GM23338 (cell line): ENCODE results near the gene COBLL1. TPM values are rescaled to one million over a fixed set of nuclear protein-coding genes. Genes with fewer than 3 reads are reported as not detected.

Experiments
- ATAC-seq: fragments of 200-7000 bp; cut with Tn5 transposase; 3 replicates; pipeline ENCODE4 v1.9.1; 2020
- DNase-seq: peaks from one replicate; pipeline ENCODE4 v3.0.0-alpha.2; 2015; ENCODE audit warnings: low spot score
- H2AFZ ChIP-seq: fragments of 200-600 bp; sonication (generic); 2 replicates; pipeline ENCODE4 v1.8.0; 2016; ENCODE audit warnings: antibody characterized with exemption, mild to moderate bottlenecking, moderate library complexity
- H3F3A ChIP-seq: fragments of 200-600 bp; sonication (generic); replicated peaks from 2 replicates; pipeline ENCODE4 v1.8.0; 2017; ENCODE audit warnings: antibody characterized with exemption, mixed run types, low read depth
- H3K27ac ChIP-seq: fragments of 200-600 bp; sonication (generic); 2 replicates; pipeline ENCODE4 v1.6.1; 2016; ENCODE audit warnings: low read depth
- H3K27me3 ChIP-seq: fragments of 200-600 bp; sonication (generic); 2 replicates; pipeline ENCODE4 v1.8.0; 2016; ENCODE audit warnings: mild to moderate bottlenecking, mixed run types, moderate library complexity; ENCODE audit not compliant: insufficient read depth
- H3K36me3 ChIP-seq: fragments of 200-600 bp; sonication (generic); 2 replicates; pipeline ENCODE4 v1.8.0; 2016; ENCODE audit warnings: mild to moderate bottlenecking; ENCODE audit not compliant: insufficient read depth
- H3K4me1 ChIP-seq: fragments of 200-600 bp; sonication (generic); 2 replicates; pipeline ENCODE4 v1.8.0; 2016; ENCODE audit warnings: mild to moderate bottlenecking, moderate library complexity; ENCODE audit not compliant: insufficient read depth
- H3K4me2 ChIP-seq: fragments of 200-600 bp; sonication (generic); 2 replicates; pipeline ENCODE4 v1.7.1; 2017; ENCODE audit warnings: mixed run types
- H3K4me3 ChIP-seq: fragments of 200-600 bp; sonication (generic); 2 replicates; pipeline ENCODE4 v1.6.1; 2016; ENCODE audit warnings: mixed run types
- H3K79me2 ChIP-seq: fragments of 200-600 bp; sonication (generic); replicated peaks from 2 replicates; pipeline ENCODE4 v1.8.0; 2017; ENCODE audit warnings: mild to moderate bottlenecking; ENCODE audit not compliant: insufficient read depth
- H3K9me2 ChIP-seq: fragments of 200-600 bp; sonication (generic); 2 replicates; pipeline ENCODE4 v1.8.0; 2017; ENCODE audit not compliant: insufficient read depth
- H4K20me1 ChIP-seq: fragments of 200-600 bp; sonication (generic); replicated peaks from 2 replicates; pipeline ENCODE4 v1.8.0; 2017; ENCODE audit warnings: mild to moderate bottlenecking; ENCODE audit not compliant: insufficient read depth
- H3K27ac Mint-ChIP-seq: 2 replicates; pipeline ENCODE4 v1.8.0; 2020; ENCODE audit warnings: inconsistent platforms, mild to moderate bottlenecking, moderate library complexity, mixed read lengths
- H3K27me3 Mint-ChIP-seq: 3 replicates; pipeline ENCODE4 v1.8.0; 2022; ENCODE audit warnings: low read depth, mild to moderate bottlenecking, moderate library complexity, mixed read lengths, inconsistent platforms; ENCODE audit not compliant: insufficient read depth, poor library complexity
- H3K36me3 Mint-ChIP-seq: 3 replicates; pipeline ENCODE4 v1.8.0; 2021; ENCODE audit warnings: low read depth, mild to moderate bottlenecking, inconsistent platforms, moderate library complexity, mixed read lengths
- H3K4me1 Mint-ChIP-seq: 3 replicates; pipeline ENCODE4 v1.8.0; 2020; ENCODE audit warnings: mild to moderate bottlenecking, inconsistent platforms, mixed read lengths
- H3K4me3 Mint-ChIP-seq: 3 replicates; pipeline ENCODE4 v1.8.0; 2021; ENCODE audit warnings: moderate library complexity, mild to moderate bottlenecking, inconsistent platforms, mixed read lengths
- H3K9me3 Mint-ChIP-seq: 3 replicates; pipeline ENCODE4 v1.8.0; 2020; ENCODE audit warnings: moderate library complexity, mild to moderate bottlenecking, inconsistent platforms, mixed read lengths
- CREB1 ChIP-seq: fragments of 250-450 bp; sonication (Bioruptor Pico); IDR thresholded peaks from 2 replicates; pipeline ENCODE4 v1.5.0; 2020; ENCODE audit warnings: low read depth, mild to moderate bottlenecking, moderate library complexity
- EZH2 ChIP-seq: fragments of 200-600 bp; sonication (generic); IDR thresholded peaks from one replicate; pipeline ENCODE4 v1.8.0; 2017; ENCODE audit warnings: antibody characterized with exemption, mild to moderate bottlenecking, low read depth; ENCODE audit not compliant: unreplicated experiment
- NANOG ChIP-seq: IDR thresholded peaks from 2 replicates; pipeline ENCODE4 v1.6.1; 2016; ENCODE audit warnings: antibody characterized with exemption, borderline replicate concordance
- ZNF114 ChIP-seq: fragments of 250-450 bp; sonication (Bioruptor Pico); IDR thresholded peaks from 2 replicates; pipeline ENCODE4 v1.5.0; 2020; ENCODE audit warnings: mild to moderate bottlenecking, moderate library complexity
- polyA plus RNA-seq: library from polyadenylated mRNA; unstranded; fragments of >200 nt; fragmentation: Nextera tagmentation; extraction: Ambion mirVana; gene quantifications from 2 replicates; pipeline ENCODE4 v1.2.1, GENCODE V29; 2016
- total RNA-seq: library from RNA; depleted of rRNA; stranded (reverse); fragments of >200 nt; shearing (Covaris generic); gene quantifications from 2 replicates; pipeline ENCODE4 v1.2.3, GENCODE V29; 2014
- TF ChIP-seq, protein P1 (sequence below): fragments of 250-450 bp; sonication (Bioruptor Pico); IDR thresholded peaks from 2 replicates; pipeline ENCODE4 v1.5.0; 2020; ENCODE audit warnings: mild to moderate bottlenecking, moderate library complexity
- TF ChIP-seq, protein P2 (sequence below), 2 experiments: fragments of 200-600 bp in 1 of 2; sonication (generic) in 1 of 2; conservative IDR thresholded peaks; 2 replicates each; pipeline versions ENCODE4 v1.5.1 to v1.6.1; 2016 to 2017; ENCODE audit warnings: antibody characterized with exemption in 2 of 2, low read depth in 2 of 2, mild to moderate bottlenecking in 2 of 2, moderate library complexity in 1 of 2
- TF ChIP-seq, protein P3 (sequence below): IDR thresholded peaks from 2 replicates; pipeline ENCODE4 v1.6.1; 2016; ENCODE audit warnings: antibody characterized with exemption
- TF ChIP-seq, protein P4 (sequence below): IDR thresholded peaks from one replicate; pipeline ENCODE4 v1.6.1; 2018; ENCODE audit warnings: antibody characterized with exemption; ENCODE audit not compliant: unreplicated experiment

The COBLL1 gene
- total and polyA plus RNA-seq, 2 experiments from 2014 or later, result 2.9 to 7.4 TPM

DNA sequence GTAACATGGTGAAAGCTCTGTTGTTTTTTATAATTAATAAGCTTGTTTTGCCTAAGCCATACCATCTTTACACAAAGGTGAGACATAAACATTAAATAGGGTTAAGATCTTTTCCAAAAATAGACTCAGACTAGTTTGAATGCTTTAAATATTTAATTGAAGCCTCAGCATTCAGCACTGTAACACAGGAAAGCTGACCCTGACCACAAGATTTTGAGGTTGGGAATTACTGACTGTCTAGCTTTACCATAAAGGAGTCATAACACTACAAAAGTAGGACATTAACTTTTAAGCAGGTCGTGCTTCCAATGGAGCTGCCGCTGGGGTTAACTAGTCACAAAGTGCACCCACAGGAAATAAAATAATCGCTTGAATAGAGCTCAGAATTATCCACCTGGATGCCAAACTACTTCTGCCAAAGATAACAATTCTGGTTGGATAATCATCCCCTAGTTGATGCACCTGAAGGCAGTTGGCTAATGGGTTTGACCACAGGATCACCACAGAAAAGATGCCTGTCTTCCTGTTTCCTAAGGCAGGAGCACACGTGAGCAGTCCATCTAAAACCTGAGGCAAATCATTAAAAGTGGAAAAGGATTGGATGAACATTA, 106.2 kb downstream of the COBLL1 start (continued):
- TF ChIP-seq, protein P1, sequence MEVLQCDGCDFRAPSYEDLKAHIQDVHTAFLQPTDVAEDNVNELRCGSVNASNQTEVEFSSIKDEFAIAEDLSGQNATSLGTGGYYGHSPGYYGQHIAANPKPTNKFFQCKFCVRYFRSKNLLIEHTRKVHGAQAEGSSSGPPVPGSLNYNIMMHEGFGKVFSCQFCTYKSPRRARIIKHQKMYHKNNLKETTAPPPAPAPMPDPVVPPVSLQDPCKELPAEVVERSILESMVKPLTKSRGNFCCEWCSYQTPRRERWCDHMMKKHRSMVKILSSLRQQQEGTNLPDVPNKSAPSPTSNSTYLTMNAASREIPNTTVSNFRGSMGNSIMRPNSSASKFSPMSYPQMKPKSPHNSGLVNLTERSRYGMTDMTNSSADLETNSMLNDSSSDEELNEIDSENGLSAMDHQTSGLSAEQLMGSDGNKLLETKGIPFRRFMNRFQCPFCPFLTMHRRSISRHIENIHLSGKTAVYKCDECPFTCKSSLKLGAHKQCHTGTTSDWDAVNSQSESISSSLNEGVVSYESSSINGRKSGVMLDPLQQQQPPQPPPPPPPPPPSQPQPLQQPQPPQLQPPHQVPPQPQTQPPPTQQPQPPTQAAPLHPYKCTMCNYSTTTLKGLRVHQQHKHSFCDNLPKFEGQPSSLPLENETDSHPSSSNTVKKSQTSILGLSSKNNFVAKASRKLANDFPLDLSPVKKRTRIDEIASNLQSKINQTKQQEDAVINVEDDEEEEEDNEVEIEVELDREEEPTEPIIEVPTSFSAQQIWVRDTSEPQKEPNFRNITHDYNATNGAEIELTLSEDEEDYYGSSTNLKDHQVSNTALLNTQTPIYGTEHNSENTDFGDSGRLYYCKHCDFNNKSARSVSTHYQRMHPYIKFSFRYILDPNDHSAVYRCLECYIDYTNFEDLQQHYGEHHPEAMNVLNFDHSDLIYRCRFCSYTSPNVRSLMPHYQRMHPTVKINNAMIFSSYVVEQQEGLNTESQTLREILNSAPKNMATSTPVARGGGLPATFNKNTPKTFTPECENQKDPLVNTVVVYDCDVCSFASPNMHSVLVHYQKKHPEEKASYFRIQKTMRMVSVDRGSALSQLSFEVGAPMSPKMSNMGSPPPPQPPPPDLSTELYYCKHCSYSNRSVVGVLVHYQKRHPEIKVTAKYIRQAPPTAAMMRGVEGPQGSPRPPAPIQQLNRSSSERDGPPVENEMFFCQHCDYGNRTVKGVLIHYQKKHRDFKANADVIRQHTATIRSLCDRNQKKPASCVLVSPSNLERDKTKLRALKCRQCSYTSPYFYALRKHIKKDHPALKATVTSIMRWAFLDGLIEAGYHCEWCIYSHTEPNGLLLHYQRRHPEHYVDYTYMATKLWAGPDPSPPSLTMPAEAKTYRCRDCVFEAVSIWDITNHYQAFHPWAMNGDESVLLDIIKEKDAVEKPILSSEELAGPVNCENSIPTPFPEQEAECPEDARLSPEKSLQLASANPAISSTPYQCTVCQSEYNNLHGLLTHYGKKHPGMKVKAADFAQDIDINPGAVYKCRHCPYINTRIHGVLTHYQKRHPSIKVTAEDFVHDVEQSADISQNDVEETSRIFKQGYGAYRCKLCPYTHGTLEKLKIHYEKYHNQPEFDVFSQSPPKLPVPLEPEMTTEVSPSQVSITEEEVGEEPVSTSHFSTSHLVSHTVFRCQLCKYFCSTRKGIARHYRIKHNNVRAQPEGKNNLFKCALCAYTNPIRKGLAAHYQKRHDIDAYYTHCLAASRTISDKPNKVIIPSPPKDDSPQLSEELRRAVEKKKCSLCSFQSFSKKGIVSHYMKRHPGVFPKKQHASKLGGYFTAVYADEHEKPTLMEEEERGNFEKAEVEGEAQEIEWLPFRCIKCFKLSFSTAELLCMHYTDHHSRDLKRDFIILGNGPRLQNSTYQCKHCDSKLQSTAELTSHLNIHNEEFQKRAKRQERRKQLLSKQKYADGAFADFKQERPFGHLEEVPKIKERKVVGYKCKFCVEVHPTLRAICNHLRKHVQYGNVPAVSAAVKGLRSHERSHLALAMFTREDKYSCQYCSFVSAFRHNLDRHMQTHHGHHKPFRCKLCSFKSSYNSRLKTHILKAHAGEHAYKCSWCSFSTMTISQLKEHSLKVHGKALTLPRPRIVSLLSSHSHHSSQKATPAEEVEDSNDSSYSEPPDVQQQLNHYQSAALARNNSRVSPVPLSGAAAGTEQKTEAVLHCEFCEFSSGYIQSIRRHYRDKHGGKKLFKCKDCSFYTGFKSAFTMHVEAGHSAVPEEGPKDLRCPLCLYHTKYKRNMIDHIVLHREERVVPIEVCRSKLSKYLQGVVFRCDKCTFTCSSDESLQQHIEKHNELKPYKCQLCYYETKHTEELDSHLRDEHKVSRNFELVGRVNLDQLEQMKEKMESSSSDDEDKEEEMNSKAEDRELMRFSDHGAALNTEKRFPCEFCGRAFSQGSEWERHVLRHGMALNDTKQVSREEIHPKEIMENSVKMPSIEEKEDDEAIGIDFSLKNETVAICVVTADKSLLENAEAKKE (CRISPR knock-in tag), result no peak
- TF ChIP-seq ZNF114 (CRISPR knock-in tag) (no peak), EZH2 (no peak), NANOG (no peak)
- TF ChIP-seq, protein P2, sequence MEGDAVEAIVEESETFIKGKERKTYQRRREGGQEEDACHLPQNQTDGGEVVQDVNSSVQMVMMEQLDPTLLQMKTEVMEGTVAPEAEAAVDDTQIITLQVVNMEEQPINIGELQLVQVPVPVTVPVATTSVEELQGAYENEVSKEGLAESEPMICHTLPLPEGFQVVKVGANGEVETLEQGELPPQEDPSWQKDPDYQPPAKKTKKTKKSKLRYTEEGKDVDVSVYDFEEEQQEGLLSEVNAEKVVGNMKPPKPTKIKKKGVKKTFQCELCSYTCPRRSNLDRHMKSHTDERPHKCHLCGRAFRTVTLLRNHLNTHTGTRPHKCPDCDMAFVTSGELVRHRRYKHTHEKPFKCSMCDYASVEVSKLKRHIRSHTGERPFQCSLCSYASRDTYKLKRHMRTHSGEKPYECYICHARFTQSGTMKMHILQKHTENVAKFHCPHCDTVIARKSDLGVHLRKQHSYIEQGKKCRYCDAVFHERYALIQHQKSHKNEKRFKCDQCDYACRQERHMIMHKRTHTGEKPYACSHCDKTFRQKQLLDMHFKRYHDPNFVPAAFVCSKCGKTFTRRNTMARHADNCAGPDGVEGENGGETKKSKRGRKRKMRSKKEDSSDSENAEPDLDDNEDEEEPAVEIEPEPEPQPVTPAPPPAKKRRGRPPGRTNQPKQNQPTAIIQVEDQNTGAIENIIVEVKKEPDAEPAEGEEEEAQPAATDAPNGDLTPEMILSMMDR (conservative IDR thresholded peaks at IDR 0.05; ENCODE audit: low read depth in 2 of 2), result no peak

DNA sequence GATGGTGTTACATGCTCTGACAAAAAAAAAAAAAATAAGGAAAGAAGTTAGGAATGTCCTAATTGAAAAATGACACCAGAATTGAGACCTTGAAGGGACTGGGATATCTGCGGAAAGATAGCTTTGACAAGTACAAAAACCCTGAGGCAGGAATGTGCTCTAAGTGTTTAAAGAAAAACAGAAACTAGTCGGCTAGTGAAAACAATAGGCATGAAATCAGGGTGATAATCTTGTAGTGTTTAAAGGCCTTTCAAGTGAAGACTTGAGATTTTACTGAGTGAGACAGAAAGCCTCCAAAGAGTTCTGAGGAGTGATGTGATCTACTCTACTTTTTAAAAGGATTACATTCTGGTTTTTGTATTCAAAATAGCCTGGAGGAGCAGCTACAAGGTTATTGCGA, 107.4 kb downstream of the COBLL1 start:
- no peaks in the 10 kb centered on the region for H4K20me1 ChIP-seq
- ATAC-seq (no peak), DNase-seq (peak; percentile 12)
- no peaks in the 10 kb centered on the region for H3K27me3 ChIP-seq
- H2AFZ ChIP-seq, result no peak overlapping the region
- H3K9me3 Mint-ChIP-seq, result no peaks in the 10 kb centered on the region
- H3K36me3 ChIP-seq, result no peaks in the 10 kb centered on the region
- H3K36me3 Mint-ChIP-seq, result no peaks in the 10 kb centered on the region
- H3K27ac Mint-ChIP-seq, result peak overlapping the region; percentile 8; the same call in 1 of the 2 replicates
- peaks cover 5% of the 10 kb centered on the region for H3K4me1 Mint-ChIP-seq
- no peaks in the 10 kb centered on the region for H3K9me2 ChIP-seq
- H3K4me2 ChIP-seq, result no peak overlapping the region
- H3K4me3 Mint-ChIP-seq, result no peak overlapping the region
- no peaks in the 10 kb centered on the region for H3K4me1 ChIP-seq
- H3K27me3 Mint-ChIP-seq, result peaks cover 2% of the 10 kb centered on the region
- no peak overlapping the region for H3K27ac ChIP-seq
- no peaks in the 10 kb centered on the region for H3F3A ChIP-seq
- no peak overlapping the region for H3K4me3 ChIP-seq
- no peaks in the 10 kb centered on the region for H3K79me2 ChIP-seq
- TF ChIP-seq ZNF114 (CRISPR knock-in tag) (no peak), NANOG (no peak), CREB1 (no peak), EZH2 (no peak)
- TF ChIP-seq, protein P3, sequence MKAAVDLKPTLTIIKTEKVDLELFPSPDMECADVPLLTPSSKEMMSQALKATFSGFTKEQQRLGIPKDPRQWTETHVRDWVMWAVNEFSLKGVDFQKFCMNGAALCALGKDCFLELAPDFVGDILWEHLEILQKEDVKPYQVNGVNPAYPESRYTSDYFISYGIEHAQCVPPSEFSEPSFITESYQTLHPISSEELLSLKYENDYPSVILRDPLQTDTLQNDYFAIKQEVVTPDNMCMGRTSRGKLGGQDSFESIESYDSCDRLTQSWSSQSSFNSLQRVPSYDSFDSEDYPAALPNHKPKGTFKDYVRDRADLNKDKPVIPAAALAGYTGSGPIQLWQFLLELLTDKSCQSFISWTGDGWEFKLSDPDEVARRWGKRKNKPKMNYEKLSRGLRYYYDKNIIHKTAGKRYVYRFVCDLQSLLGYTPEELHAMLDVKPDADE, result no peak
- TF ChIP-seq, protein P4, sequence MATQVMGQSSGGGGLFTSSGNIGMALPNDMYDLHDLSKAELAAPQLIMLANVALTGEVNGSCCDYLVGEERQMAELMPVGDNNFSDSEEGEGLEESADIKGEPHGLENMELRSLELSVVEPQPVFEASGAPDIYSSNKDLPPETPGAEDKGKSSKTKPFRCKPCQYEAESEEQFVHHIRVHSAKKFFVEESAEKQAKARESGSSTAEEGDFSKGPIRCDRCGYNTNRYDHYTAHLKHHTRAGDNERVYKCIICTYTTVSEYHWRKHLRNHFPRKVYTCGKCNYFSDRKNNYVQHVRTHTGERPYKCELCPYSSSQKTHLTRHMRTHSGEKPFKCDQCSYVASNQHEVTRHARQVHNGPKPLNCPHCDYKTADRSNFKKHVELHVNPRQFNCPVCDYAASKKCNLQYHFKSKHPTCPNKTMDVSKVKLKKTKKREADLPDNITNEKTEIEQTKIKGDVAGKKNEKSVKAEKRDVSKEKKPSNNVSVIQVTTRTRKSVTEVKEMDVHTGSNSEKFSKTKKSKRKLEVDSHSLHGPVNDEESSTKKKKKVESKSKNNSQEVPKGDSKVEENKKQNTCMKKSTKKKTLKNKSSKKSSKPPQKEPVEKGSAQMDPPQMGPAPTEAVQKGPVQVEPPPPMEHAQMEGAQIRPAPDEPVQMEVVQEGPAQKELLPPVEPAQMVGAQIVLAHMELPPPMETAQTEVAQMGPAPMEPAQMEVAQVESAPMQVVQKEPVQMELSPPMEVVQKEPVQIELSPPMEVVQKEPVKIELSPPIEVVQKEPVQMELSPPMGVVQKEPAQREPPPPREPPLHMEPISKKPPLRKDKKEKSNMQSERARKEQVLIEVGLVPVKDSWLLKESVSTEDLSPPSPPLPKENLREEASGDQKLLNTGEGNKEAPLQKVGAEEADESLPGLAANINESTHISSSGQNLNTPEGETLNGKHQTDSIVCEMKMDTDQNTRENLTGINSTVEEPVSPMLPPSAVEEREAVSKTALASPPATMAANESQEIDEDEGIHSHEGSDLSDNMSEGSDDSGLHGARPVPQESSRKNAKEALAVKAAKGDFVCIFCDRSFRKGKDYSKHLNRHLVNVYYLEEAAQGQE, result no peak
- TF ChIP-seq, protein P2 (conservative IDR thresholded peaks at IDR 0.05; ENCODE audit: low read depth in 2 of 2), result no peak
